A549 (cell line): Measurements from ENCODE around the gene GALNT18.

ENCODE experiments used
- CEBPB ChIP-seq, 2 experiments: fragments of >200 bp in 1 of 2; sonication (Bioruptor Twin) in 1 of 2; formaldehyde crosslinking in 1 of 2; IDR thresholded peaks; 2 replicates each; pipeline ENCODE4 v1.6.1; 2012 to 2016
- CHD2 ChIP-seq: fragments of 150-350 bp; IDR thresholded peaks from 2 replicates; pipeline ENCODE4 v1.6.1; 2014; ENCODE audit warnings: low read length; ENCODE audit not compliant: partially characterized antibody
- CTCF ChIP-seq: fragments of >200 bp; sonication (Bioruptor Twin); formaldehyde crosslinking; IDR thresholded peaks from 3 replicates; pipeline ENCODE4 v1.5.1; 2016
- E2F6 ChIP-seq: IDR thresholded peaks from 2 replicates; pipeline ENCODE4 v1.6.1; 2012; ENCODE audit warnings: low read depth, borderline replicate concordance
- EP300 ChIP-seq, 2 experiments: fragments of >200 bp; sonication (Bioruptor Twin); formaldehyde crosslinking; IDR thresholded peaks; 2 replicates in 1 of 2; 3 replicates in 1 of 2; pipeline ENCODE4 v1.6.1; 2016 to 2017
- MAFK ChIP-seq: fragments of 450-650 bp; IDR thresholded peaks from 2 replicates; pipeline ENCODE4 v1.6.1; 2014; ENCODE audit not compliant: partially characterized antibody
- MAX ChIP-seq: IDR thresholded peaks from 2 replicates; pipeline ENCODE4 v1.6.1; 2012
- PBX3 ChIP-seq: IDR thresholded peaks from 2 replicates; pipeline ENCODE4 v1.6.1; 2012
- POLR2A ChIP-seq: IDR thresholded peaks from 2 replicates; pipeline ENCODE4 v1.6.1; 2012; ENCODE audit warnings: mild to moderate bottlenecking, low read length
- POLR2AphosphoS2 ChIP-seq: conservative IDR thresholded peaks from 2 replicates; pipeline ENCODE4 v1.6.1; 2012; ENCODE audit warnings: low read length, improper control_type of control experiment, inconsistent platforms
- RAD21 ChIP-seq, 2 experiments: fragments of >200 bp in 1 of 2; sonication (Bioruptor Twin) in 1 of 2; formaldehyde crosslinking in 1 of 2; IDR thresholded peaks in 1 of 2; conservative IDR thresholded peaks in 1 of 2; 2 replicates in 1 of 2; 3 replicates in 1 of 2; pipeline ENCODE4 v1.6.1; 2012 to 2018; ENCODE audit warnings: inconsistent platforms in 1 of 2
- RNF2 ChIP-seq: fragments of 200-600 bp; sonication (generic); IDR thresholded peaks from 2 replicates; pipeline ENCODE4 v1.6.1; 2016; ENCODE audit warnings: low read depth, mild to moderate bottlenecking, antibody characterized with exemption, moderate library complexity, borderline replicate concordance
- SMC3 ChIP-seq: fragments of >200 bp; sonication (Bioruptor Twin); formaldehyde crosslinking; IDR thresholded peaks from 3 replicates; pipeline ENCODE4 v1.6.1; 2018; ENCODE audit warnings: inconsistent platforms
- USF2 ChIP-seq: fragments of 450-650 bp; IDR thresholded peaks from 2 replicates; pipeline ENCODE4 v1.6.1; 2014; ENCODE audit warnings: antibody characterized with exemption

- TF ChIP-seq CEBPB (IDR thresholded peaks at IDR 0.05) (no peak), RNF2 (no peak), RAD21 (conservative IDR thresholded peaks at IDR 0.05 in 1 of 2, IDR thresholded peaks at IDR 0.05 in 1 of 2) (no peak), CTCF (no peak), MAFK (no peak), USF2 (no peak), PBX3 (no peak), POLR2A (no peak), POLR2AphosphoS2 (no peak), CHD2 (no peak), SMC3 (no peak), EP300 (IDR thresholded peaks at IDR 0.05) (no peak), E2F6 (no peak), MAX (no peak)
Measured at GRCh38 chr11:11370255-11370961, 251.4 kb downstream of the GALNT18 start.
